GM18873 (cell line): ENCODE measurements around the gene NIPSNAP3A.
"Not testable (repeated sequence)": the region's sequence is repeated elsewhere in the genome, so short reads cannot be mapped to it uniquely, and the experiment has no call there.

Experiments
- ATAC-seq: cut with Tn5 transposase; IDR thresholded peaks from one replicate; pipeline ENCODE4 v1.9.1; 2021; ENCODE audit warnings: mild to moderate bottlenecking, moderate library complexity, moderate number of reproducible peaks; ENCODE audit not compliant: unreplicated experiment, low FRiP score

Gene NIPSNAP3A

DNA sequence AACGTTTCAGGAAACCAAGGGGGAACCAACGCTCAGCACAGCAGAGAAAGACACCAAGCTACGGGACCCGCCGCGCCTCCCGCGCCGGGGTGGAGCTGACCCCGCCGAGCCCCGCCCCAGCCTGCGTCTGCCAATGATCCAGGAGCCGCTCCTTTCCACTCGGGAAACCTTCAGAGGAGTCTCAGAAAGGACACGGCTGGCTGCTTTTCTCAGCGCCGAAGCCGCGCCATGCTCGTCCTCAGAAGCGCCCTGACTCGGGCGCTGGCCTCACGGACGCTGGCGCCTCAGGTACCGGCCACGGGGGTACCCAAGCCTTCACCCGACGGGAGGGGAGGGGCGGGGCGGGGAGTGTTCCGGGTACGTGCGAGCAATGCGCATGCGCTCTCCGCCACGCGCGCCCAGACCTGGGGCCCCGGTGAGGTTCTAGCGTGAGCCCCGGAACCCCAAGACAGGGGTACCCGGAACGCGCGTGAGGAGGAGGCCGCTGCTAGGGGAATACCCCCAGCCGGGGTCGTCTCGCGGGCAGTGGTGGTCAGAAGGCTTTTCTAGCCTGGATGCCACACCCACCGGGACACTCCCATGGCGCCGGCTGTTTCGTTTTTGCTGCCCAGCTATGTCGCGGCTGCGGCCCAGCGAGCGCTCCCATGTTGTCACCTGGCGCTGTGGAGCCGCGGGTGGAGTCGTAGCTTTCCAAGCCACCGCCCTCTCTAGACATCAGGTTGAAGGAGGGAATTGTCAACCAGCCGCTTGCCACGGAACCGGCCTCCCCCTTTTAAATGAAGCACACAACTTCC is at the start of gene NIPSNAP3A:
NIPSNAP3A (plus strand) TSS at position 119 of the 794 bp plus-strand sequence; CDS start at position 229, 110 bp downstream.
- peak; percentile 69 for ATAC-seq

DNA sequence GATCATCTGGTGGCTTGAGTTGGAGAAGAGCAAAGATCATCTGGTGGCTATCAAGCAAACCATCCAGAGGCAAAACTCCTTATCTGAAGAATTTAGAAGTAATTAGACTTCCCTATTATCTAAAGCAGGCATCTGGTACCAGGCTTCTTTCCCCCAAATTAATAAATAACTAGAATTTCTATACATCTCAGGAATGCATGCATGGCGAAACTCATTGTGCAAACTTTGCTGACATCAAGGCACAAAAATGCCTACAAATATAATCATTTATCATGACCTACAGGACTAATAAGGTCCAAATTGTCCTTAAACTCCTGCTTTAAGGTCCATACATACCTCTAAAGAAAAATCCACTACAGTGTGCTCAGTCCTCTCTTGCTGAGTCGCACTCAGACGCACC is 47.2 kb upstream of the NIPSNAP3A start:
- no peak for ATAC-seq

DNA sequence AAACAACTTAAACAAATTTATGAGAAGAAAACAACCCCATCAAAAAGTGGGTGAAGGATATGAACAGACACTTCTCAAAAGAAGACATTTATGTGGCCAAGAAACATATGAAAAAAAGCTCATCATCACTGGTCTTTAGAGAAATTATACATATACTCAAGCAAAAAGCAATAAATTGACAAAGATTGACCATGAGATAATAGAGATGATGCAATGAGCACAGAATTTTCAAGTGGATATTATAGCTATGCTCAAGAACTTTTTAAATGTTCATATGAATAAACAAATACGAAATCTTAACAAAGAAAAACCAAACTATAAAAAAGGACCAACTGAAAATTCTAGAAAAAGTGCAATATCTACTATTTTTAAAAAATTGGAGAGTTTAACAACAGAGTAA is 38.7 kb upstream of the NIPSNAP3A start:
- not testable (repeated sequence) for ATAC-seq

DNA sequence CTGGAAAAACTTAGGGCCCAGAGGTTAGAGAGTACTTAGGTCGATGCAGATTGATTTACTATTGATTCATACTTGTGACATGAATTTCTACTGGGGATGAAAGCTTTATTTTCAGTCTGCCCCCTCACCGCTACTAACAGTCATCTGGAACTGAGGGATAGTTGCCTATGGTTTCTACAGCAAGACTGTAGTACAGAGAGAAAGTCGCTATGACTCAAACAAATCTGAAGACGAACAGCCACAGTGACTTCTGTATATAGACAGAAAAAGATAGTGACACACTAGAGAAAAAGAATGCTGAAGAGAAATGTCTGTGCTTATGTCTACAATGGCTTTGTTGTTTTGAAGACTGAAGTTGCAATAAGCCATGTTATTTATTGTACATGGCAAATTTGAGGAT is 35.9 kb upstream of the NIPSNAP3A start:
- no peak for ATAC-seq

DNA sequence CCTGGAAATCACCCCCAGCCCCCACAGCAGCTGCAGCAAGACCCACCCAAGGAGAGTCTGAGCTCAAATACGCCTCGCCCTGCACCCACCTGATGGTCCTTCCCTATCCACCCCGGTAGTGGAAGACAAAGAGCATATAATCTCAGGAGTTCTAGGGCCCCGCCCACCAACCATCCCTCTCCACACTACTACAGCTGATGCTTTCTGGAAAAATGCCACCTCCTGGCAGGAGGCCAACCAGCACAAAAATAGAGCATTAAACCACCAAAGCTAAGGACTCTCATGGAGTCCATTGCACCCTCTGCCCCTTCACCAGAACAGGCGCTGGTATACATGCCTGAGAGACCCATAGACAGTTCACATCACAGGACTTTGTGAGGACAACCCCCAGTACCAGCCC is 22.5 kb upstream of the NIPSNAP3A start:
- ATAC-seq = no peak

DNA sequence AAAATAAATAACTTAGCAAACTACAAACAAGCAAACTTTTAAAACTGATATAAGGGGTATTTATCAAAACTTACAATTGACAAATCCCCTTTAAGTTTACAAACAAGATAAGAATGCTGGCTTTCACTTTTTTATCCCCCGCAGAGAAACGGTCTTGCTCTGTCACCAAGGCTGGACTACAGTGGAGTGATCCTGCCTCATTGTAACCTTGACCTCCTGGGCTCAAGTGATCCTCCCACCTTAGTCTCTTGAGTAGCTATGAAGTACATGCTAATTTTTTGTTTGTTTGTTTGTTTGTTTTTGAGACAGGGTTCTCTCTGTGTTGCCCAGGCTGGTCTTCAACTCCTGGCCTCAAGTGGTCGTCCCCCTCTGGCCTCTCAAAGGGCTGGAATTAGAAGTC is 9.0 kb upstream of the NIPSNAP3A start:
- no peak for ATAC-seq

DNA sequence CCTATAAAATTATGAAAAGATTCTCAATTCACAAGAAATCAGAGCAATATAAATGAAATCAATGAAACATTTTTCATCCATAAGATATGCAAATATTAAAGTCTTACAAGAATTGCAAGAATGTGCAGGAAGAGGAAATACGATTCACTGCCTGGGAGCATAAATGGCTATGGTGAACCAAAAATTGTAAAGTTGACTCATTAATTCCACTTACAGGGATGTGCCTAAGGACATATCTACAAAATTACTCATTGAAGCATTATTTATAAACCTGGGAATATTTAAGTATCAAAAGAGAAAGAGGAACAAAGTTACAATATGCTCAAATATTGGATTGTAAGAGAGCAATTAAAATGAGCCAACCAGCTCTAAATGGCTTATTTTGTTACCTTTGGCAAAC is 6.9 kb upstream of the NIPSNAP3A start:
- ATAC-seq = no peak

DNA sequence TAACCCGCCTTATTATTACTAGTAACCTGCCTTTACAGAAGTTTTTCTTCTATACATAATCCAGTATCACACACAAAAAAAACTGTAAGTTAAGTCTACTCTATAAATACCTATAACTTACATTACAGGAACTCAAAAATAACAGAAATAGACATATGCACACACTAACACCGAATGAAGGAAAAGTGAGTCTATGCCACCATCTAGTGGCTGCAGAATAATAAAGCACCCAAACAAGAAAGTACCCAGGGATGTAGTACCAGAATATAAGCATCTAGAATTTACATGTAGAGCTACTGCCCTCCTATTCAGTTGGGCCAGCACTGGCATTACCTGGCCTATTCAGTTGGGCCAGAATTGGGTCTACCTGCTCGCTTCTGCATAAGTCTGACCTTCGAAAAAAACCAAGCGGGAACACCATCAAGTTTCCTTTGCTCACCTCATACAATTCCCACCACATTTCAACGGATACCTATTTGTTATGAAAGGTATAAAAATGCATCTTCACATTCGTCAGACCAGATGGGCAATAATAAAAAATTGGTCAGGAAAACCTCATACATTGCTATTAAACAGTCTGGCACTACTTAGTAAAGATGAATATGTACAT is 4.0 kb upstream of the NIPSNAP3A start:
- peak; percentile 65 for ATAC-seq

DNA sequence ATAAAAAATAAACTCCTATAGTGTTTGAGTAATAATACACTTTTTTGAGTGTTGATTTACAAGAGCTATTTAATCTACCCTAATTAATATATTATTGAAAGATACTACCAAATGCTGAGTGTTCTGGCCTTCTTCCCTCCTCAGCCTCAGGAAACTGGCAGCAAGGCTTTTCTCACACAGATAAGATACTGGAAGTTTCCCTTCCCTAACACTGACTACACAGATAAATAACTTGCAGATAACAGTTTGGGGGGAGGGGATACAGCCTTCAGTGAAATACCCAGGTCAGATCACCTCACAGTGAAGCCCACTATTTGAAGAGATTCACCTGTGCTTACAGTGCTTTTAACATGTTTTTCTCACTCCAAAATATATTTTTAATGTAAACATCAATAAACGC is 1.6 kb upstream of the NIPSNAP3A start:
- ATAC-seq = no peak

DNA sequence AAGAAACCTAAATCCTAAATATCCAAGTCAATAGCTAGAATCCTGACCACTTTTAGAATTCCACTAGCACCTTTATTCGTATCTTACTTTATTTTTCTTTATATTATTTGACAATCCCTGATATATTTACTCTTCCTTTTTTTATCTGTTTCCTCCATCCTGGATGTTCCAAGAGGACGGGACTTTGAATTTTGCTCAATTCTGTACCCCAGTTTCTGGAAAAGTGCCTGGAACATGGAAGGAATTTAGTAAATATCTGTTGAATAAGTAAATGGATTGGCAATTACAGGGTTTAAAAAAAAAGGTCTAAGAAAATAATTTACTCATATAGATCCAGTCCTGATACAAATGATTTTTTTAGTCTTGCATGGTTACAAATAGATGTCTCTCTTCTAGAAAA is 1.2 kb upstream of the NIPSNAP3A start:
- no peak for ATAC-seq

DNA sequence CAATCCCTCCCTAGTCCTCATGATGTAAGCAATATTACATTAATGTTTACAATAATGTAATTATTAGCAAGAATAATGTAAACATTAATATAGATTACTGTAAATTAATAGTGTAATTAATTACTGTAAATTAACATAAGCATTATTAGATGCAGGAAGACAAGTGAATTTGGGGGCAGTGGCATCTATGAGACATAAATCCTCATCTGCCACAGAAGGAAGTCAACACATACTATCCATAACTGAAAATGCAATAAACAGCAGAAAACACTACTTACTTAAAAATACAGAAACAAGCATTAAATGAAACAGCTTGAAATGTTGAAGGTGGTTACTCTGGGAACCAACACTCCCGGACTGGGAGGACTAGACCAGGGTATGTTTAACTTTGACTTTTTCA is 685 bp upstream of the NIPSNAP3A start:
- ATAC-seq = no peak

DNA sequence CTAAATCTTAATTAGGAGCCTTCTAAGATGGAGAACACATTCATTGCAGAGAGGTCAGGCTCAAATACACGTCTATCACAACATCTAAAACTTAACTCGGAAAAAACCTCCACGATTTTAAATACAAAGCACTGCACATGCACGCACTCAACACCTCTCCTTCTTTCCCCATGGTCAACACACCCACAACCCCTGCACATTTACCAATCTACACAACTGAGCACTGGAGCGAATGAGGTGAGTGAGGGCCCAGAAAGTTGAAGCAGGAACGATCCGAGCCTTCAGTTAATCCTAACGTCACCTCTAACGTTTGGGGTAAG is 278 bp upstream of the NIPSNAP3A start:
- ATAC-seq = no peak

DNA sequence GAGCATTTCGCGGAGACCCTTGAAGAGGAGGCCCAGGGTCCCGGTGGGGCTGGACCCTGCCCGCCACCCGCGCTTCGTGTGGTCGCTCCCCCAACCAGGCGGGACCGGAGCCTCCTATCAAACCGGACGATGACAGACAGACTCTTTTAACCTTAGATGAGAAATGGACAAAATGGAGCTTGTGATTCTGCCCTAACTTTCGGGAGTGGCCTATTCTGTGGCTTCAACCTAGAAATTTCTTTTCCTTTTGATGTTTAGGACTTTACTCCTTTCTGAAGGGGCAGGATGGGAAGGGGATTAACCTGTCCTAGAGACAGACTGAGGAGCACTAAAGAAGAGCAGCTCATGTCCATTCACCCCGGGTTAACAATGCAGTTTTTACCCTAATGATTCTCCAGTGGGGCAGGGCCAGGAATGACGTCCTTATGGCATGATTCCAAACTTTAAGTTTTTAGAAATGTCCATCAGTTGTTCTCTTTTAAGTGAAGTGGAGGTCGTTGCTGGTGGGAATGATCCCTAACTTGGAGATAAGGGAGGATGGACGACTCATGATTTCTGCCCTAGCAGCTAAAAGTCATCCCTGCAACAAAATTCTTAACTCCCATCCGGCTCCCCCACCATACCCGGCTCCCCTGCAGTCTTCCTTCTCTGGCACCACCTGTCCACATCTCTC is 1.0 kb downstream of the NIPSNAP3A start:
- peak; percentile 1 for ATAC-seq

DNA sequence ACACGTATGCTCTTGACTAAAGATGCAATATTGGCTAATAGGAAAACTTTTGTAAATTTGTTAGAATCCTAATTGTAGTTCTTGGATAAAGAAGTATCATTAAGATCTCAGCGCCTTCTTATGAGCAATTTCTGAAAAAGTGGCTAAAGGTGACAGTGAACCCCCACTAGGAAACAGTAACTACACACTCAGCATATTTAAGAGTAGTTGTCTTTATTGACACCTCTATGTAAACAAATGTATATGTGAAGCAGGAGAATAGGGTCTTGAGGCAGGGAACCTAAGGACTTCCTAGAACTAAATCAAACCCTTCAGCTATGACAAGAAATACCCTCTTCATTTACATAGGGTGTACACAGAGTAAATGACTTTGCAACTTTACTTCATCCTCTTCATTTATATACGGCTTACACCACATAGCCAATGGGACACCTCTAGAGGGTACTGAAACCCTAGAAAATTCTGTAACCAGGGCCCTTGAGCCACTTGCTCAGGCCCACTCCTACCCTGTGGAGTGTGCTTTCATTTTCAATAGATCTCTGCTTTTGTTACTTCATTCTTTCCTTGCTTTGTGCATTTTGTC is 2.8 kb downstream of the NIPSNAP3A start:
- peak; percentile 26 for ATAC-seq

DNA sequence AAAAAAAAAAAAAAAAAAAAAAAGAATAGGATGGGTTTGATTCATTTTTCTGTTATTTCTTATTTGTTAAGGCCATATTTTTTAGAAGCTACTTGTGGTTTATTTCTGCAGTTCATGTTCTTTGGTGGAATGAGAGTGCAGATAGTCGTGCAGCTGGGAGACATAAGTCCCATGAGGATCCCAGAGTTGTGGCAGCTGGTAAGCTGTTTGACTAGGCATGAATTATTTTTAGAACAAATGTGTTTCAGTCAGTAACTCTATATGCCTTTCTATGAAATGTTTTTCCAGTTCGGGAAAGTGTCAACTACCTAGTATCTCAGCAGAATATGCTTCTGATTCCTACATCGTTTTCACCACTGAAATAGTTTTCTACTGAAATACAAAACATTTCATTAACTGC is 11.5 kb downstream of the NIPSNAP3A start:
- no peak for ATAC-seq

DNA sequence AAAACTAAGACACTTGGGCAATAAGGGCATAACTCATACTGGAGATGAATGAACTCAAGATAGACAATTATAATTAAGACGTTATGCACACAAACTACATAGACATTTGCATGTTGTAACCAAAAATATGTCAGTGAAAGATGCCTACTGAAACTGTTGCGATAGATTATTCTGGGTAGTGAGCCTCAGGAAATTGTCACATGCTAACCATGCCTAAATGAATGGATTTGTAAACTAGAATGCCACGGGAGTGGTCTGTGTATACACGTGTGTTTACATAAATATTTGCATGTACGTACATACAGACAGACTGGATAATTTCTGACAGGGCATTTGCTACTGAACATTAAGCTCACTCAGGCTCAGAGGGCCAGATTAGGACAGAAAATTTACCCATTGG is 17.7 kb downstream of the NIPSNAP3A start:
- peak; percentile 41 for ATAC-seq

DNA sequence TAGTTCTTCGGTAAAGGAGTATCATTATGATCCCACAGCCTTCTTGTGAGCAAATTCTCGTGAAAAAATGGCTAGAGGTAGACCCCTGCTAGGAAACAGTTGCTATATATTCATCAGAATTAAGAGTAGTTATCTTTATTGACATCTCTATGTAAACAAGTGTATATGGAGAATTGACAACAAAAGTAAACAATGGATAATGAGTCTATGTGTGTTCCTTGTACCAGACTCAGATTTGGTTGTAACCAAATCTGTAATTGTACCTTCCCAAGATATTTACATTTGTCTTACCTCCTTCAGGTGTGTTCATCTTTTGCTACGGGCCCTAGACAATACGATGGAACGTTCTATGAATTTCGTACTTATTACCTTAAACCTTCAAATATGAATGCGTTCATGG is 18.5 kb downstream of the NIPSNAP3A start:
- ATAC-seq = no peak

DNA sequence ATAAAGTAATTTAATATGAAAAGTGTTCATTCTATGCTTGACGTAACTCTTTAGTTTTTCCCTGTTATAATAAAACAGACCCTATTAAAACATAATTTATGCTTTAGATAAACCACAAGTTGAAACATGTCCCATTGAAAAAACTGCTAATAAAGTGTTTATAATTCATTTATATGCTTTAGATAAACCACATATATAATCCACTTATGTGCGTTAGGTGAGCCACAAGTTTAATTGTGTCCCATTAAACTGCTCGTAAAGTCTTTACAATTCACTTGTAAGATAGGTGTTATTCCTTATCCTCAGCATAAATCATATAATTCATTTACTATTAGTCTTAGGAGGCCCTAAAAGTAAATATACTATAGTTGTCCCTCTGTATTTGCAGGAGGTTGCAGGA is 20.0 kb downstream of the NIPSNAP3A start:
- no peak for ATAC-seq

DNA sequence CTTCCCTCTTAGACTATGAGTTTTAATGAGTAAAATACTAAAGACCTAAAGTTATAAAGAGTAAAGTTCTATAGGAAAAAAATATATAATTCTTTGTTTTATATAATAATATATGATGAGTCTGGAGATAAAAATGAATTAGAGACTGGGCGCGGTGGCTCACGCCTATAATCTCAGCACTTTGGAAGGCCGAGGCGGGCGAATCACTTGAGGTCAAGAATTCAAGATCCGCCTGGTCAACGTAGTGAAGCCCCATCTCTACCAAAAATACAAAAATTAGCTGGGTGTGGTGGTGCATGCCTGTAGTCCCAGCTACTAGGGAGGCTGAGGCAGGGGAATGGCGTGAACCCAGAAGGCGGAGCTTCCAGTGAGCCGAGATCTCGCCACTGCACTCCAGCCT is 21.5 kb downstream of the NIPSNAP3A start:
- ATAC-seq = not testable (repeated sequence)

DNA sequence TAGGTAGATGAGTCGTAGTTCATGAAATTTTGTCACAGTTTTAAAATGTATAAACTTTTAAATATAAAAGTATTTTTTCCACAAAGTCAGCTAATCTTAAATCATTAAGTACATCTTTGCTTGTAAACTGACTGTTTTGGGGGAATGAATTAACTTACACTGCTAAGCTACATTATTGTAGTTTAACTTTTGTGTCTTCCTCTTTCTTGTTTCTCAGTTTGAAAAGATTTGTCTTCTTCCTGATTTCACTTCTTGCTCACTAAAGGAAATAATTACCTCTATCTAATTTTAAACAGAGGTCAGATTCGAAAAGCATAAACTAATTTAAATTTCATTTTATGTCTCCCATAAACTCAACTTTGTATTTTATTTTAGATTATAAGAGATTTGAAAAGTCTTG is 22.2 kb downstream of the NIPSNAP3A start:
- ATAC-seq = no peak

DNA sequence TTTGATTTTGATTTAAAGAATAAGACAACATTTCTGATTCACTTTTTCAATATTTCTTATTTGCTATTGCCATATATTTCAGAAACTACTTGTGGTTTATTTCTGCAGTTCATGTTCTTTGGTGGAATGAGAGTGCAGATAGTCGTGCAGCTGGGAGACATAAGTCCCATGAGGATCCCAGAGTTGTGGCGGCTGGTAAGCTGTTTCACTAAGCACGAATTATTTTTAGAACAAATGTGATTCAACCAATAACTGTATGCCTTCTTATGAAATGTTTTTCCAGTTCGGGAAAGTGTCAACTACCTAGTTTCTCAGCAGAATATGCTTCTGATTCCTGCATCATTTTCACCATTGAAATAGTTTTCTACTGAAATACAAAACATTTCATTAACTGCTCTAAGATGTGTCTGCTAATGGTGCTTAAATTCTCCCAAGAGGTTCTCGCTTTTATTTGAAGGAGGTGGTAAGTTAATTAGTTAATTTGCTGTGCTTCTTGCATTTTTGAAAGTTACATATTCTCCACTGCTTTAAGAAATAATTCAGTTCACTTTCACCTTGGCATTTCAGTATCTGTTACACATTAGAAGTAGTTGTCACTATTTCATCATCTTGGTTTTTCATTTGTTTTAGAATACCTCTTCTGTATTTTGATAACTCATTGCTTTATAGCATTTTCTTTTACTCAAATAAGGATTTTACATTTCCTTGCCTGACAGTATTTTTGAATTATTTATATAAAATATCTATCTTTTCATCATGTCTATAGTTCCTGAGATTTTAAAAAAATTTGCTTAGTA is 25.4 kb downstream of the NIPSNAP3A start:
- no peak for ATAC-seq
